GM19467 (cell line): ENCODE data around the gene ENO2.
"Not testable (repeated sequence)": the region's sequence is repeated elsewhere in the genome, so short reads cannot be mapped to it uniquely, and the experiment has no call there.

Source experiments
- ATAC-seq: cut with Tn5 transposase; IDR thresholded peaks from one replicate; pipeline ENCODE4 v1.9.1; 2021; ENCODE audit warnings: mild to moderate bottlenecking, moderate library complexity; ENCODE audit not compliant: unreplicated experiment

ENO2 gene

DNA sequence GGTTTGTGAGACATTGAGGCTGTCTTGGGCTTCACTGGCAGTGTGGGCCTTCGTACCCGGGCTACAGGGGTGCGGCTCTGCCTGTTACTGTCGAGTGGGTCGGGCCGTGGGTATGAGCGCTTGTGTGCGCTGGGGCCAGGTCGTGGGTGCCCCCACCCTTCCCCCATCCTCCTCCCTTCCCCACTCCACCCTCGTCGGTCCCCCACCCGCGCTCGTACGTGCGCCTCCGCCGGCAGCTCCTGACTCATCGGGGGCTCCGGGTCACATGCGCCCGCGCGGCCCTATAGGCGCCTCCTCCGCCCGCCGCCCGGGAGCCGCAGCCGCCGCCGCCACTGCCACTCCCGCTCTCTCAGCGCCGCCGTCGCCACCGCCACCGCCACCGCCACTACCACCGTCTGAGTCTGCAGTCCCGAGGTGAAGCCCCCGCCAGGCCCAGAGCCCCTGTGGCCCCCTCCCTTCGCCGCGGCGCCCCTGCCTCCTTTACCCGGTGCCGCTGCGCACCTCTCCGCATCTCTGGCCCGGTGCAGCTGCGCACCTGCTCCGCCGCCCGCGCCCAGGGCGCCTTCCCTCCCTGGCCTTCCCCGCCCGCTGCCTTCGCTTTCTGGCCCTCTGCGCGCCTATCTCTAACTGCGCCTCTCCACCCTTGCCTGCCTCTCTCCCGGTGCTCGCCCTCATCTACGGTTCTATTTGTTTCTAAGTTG is at the start of gene ENO2:
ENO2 (plus strand) TSS at position 335 of the 701 bp plus-strand sequence. CDS start 1,253 bp downstream, outside the sequence.
- ATAC-seq, result no peak

DNA sequence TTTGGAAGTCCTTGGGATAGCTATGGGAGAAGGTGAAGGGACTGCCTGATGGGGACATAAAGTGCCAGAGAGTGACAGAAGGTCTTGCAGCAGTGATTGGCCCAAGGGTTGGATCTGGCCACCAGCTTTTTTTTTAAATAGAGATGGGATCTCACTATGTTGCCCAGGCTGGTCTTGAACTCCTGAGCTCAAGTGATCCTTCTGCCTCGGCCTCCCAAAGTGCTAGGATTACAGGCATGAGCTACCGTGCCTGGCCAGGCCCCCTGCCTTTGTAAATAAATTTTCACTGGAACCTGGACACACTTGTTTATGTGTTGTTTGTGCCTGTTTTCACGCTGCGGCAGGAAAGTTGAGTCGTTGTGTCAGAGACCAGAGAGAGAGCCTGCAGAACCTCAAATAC is 49.1 kb upstream of the ENO2 start:
- ATAC-seq, result not testable (repeated sequence)

DNA sequence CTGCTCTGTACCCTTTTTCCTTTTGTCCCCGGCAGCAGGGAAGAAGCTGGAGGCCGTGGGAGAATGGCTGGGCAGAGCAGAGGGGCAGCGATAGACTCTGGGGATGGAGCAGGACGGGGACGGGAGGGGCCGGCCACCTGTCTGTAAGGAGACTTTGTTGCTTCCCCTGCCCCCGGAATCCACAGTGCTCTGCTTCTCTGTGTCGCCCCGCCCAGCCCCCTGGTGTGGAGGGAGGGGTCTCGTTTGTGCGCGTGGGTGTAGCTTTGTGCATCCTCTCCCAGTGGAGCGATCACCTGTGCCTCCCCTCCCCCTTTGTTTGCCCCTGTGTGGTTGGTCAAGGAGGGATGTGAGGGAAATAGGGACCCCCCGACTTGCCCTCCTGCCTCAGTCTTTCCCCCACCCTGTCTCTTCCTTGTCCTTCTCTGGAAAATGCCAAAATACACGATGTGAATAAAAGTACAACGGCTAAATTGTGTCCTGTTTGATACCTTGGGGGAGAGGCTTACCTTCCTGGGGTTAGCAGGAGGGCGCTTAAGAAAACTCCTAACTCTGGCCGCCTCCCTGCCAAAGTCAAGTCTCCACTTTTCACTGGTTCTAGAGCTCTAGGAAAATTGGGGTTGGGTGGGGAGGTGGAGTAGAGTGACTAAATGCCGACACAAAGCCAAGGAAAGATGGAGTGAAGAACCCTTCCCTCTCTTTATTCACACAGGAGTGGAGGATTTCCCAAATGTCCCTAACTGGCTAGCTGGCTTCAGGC is 48.0 kb upstream of the ENO2 start:
- ATAC-seq, result no peak

DNA sequence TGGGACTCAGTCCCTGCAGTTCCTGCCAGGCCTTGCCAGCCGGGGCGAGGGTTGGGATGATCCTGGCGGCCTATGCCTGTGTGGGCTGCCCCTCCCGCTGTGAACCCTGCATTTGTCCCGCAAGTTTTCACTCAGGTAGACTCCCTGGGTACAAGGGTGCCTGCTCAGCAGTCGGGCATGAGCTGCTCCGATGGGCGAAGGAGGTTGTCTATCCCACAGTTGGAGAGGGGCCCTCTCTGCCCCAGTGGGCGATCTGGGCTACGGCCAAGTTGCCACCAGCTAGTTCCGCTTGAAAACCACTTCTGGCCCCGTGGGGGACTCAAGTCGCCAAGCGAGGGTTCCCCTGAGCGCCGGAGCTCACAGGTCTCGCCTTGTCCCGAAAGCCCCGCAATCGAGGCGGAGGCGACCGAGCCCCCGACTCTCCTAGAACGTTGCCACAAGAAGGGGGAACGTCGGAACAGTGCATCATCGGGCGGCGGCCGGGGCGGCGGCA is 47.4 kb upstream of the ENO2 start:
- peak; percentile 2 for ATAC-seq

DNA sequence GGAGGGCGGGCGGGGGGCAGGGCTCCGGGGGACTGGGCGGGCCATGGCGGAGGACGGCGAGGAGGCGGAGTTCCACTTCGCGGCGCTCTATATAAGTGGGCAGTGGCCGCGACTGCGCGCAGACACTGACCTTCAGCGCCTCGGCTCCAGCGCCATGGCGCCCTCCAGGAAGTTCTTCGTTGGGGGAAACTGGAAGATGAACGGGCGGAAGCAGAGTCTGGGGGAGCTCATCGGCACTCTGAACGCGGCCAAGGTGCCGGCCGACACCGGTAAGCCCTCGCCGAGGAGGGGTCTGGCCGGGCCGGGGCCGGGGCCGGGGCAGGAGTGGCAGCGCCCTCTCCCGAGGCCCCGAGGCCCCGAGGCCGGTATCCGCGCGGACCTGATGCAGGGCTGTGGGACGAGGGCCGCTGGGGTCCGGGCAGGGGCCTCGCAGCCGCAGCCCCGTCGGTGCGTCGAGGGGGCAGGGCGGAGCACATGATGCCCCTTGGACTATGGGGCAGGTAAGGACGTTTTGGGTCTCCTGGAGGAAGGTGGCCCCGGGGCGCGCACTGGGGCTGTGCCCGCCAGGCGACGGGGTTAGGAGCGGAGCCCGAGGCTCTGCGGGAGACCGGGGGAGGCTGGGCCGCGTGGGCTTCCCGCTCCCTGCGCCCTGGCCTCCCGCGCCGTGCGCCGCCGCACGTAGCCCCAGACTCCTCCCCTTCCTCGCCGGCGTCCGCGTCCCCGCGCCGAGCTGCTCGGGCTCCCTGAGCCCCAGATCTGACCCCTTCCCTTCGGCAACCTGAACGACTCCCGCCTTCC is 46.8 kb upstream of the ENO2 start, which contains the start of gene TPI1:
TPI1 (plus strand) TSS at position 119 of the 798 bp plus-strand sequence; CDS start at position 155, 36 bp downstream.
- peak; percentile 46 for ATAC-seq

DNA sequence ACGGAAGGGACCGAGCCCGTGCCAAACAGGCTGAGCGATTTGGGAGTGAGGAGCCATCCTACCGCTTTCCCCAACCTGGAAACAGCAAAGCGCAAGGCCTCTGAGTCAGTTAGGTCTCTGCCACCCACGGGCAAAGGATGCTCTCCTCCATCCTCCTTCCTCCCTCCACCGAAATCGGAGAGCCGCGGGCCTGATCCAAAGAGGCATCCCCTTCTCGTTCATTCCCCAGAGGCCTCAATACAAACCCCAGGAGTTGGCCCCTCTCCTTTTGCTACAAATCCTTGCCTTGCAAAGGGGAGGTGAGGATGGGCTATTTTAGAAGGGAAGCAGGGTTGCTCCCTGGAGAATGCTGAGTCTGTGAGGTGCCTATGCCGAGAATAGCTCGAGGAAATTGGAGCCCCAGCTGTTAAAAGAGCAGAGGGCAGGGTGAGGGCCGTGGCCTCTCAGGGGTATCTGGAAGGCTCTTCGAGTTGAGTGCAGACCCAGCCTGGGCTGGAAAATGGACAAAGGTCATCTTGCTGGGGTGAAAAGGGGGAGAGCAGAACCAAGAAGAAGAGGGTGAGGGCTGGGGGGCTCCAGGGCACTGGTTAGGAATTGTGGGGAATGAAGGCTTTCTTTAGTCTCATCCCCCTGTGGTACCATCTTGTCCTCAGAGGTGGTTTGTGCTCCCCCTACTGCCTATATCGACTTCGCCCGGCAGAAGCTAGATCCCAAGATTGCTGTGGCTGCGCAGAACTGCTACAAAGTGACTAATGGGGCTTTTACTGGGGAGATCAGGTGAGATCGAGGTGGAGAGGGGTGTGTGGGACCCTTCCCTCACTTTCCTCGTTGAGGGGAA is 46.0 kb upstream of the ENO2 start:
- no peak for ATAC-seq

DNA sequence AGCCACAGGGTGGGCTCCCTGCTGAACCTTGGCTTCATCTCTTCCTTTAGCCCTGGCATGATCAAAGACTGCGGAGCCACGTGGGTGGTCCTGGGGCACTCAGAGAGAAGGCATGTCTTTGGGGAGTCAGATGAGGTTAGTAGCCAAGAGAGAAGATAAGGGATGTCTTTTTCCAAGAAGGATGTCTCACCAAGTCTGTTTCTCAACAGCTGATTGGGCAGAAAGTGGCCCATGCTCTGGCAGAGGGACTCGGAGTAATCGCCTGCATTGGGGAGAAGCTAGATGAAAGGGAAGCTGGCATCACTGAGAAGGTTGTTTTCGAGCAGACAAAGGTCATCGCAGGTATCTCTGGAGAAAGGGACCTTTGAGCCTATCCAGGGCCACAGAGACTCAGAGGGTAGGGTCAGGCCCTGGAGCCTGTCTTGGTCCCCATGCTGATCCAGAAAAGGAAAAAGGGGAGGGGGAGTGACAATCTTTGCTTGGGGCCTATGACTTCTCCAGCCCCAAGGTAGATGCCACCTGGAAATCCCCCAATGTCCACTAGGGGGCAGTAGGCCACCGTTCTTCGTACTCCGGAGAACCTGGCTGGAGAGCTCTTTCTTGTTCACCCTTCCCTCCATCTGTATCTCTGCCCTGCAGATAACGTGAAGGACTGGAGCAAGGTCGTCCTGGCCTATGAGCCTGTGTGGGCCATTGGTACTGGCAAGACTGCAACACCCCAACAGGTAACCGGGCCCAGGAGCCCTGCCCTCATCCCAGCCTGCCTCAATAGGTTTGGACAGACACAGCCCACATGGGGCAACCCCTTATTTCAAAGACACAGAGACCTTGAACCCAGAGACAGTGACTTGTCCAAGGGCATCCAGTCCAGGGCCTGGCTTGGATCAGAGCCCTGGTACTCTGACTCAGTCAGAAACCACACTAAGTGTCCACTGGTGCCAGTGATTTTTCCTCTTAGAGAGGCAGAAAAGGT is 45.0 kb upstream of the ENO2 start:
- ATAC-seq, result no peak

DNA sequence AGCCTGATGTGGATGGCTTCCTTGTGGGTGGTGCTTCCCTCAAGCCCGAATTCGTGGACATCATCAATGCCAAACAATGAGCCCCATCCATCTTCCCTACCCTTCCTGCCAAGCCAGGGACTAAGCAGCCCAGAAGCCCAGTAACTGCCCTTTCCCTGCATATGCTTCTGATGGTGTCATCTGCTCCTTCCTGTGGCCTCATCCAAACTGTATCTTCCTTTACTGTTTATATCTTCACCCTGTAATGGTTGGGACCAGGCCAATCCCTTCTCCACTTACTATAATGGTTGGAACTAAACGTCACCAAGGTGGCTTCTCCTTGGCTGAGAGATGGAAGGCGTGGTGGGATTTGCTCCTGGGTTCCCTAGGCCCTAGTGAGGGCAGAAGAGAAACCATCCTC is 44.1 kb upstream of the ENO2 start:
- ATAC-seq, result not testable (repeated sequence)

DNA sequence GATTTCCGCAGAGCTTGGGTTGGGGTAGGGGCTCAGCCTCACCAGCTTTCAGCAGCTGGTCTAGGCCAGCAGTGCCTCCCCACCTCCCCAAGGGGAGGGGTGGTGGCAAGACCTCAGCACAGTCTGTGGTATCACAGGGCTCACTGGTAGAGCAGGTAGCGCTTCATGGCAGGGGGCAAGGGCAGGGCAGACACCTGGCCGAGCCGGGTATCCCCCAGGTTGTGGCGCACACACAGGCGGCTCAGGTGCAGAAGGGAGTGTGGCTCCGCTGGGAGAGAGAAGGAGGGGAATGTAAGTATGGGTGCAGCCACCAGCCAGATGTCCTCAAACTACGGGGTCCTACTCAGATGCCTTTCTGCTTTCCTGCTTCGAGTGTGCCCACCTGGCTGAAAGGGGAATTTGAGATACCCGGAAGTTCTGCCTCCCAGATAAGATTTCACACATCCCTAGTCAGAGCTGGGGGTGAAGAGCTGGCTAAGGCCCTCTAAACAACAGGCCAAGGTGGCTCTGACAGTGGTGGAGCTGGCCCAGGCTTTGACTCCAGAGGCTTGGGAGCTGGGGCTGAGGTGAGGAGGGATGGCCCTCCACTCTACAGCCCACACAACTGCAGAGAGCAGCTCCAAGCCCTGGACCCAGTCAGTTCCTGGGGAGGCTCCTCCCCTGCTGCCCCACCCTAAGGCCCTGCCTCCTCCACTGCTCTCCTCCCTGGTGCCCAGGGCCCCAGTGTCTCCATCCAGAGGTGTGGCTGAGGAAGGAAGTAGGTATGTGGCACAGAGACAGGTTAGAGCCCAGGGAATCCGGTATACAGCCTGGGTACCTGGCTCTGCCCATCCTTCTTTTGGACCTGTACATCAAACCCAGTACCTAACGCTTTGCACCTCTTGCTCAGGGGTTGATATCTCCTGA is 43.1 kb upstream of the ENO2 start:
- no peak for ATAC-seq

DNA sequence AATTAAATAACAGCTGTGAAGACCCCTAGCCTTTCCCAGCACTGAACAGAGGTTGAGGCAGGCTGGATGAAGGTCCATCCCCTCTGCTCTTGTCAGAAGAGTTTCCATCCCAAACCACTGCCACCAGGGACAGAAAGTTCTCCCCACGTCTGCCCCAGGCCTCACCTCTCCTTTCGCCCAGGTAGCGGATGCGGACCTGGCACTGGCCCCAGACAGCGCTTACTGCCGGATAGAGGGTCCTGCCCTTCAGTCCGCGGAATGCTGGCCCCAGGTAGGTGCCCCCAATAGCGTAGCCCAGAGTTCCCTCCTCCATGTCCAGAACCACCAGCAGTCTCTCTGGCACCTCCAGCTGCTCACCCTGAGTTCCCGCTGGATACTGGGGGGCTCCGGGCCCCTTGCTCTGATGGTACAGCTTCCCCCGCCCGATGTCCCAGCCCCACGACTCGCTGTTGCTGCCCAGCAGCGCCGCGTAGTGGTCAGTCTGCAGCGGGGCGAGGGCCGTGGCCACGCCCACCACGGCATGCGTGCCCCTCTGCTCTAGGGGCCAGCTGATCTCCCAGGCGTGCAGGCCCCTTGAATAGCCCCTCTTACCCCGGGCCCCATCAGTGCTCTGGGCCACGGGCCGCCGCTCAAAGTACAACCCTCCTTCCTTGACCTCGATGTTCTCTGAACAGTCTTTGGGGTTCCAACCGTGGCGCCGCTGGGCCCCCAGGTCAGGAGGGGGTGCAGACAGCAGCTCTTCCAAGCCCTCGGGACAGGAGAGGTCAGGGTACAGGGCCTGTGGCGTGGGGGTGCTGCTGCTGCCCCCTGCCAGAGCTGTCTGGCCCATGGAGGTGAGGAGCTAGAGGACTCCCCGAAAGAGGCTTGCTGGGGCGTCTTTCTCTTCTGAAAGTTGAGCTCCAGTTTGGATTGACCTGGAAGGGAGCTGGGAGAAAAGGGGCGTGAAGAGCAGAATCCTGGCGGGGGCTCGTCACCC is 42.0 kb upstream of the ENO2 start:
- no peak for ATAC-seq

DNA sequence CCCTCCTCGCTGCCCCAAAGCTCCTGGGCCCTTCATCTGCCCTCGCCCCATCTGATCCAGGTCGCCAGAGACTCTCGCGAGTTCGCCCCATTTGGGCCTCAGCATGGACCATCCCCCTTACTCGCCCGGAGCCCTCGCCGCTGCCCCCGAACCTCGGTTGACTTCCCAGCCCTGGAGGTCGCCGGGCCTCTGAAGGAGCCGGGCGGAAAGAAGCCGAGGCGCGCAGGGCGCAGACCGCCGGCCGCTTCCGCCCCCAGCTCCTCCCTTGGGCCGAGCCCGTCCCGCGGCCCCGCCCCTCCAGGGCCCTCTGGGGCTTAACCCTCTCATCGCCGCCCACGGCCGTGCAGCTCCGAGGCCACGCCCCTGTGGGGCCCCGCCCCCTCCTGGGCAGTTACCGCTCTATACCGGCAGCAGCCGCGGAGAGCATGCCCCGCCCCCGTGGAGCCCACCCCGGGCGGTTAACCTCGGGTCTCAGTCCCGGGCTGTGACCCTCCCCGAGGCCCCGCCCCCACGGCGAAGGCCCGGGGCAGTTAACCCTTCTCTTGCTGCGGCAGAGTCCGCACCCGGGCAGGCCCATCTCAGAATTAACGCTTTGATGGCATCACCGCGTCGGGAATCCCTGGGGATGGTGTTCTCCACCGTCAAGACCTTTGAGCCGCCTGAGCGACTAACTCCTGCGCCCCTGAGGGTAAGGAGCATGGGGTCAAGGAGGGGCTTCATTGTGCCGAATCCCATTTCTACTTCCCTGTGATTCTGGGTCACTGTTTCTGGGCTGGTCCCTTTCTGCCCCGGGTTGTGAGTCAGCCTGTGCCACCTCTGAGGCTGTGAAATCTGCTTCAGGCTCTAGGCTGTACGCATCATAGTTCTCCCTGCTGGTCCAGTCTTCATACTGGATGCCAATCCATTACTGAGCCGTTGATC is 41.0 kb upstream of the ENO2 start, which contains the start of gene SPSB2:
SPSB2 (minus strand) TSS at position 210 of the 921 bp plus-strand sequence. CDS start 402 bp downstream, outside the sequence.
- ATAC-seq, result peak; percentile 71

DNA sequence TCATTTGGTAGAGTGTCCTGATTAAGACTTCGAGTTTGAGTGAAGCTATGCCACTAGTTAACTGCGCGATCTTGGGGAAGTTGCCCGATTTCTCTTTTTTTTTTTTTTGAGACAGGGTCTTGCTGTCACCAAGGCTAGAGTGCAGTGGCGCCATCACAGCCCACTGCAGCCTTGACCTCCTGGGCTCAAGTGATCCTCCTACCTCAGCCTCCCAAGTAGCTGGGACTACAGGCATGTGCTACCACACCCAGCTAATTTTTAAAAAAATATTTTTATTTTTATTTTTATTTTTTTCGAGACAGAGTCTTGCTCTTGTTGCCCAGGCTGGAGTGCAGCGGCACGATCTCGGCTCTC is 40.4 kb upstream of the ENO2 start:
- not testable (repeated sequence) for ATAC-seq

DNA sequence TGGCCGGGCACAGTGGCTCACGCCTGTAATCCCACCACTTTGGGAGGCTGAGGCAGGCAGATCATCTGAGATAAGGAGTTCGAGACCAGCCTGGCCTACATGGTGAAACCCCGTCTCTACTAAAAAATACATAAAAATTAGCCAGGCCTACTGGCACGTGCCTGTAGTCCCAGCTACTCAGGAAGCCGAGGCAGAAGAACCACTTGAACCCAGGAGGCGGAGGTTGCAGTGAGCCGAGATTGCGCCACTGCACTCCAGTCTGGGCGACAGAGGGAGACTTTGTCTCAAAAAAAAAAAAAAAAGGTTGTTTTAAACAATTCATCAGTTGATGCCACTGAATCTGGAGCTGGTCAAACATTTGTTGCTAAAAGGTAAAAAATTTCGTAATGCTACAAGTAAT is 34.6 kb upstream of the ENO2 start:
- not testable (repeated sequence) for ATAC-seq

DNA sequence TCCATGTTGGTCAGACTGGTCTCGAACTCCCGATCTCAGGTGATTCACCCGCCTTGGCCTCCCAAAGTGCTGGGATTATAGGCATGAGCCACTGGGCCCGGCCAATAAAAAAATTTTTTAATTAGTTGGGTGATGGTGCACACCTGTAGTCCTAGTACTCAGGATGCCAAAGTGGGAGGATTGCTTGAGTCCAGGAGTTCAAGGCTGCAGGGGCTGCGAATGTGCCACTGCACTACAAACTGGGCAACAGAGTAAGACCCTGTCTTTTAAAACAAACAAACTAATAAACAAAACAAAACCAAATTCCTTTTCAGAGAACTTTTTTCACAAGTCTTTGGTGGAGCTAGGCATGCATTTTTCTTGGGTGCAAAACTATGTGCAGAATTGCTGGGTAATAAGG is 31.1 kb upstream of the ENO2 start:
- no peak for ATAC-seq

DNA sequence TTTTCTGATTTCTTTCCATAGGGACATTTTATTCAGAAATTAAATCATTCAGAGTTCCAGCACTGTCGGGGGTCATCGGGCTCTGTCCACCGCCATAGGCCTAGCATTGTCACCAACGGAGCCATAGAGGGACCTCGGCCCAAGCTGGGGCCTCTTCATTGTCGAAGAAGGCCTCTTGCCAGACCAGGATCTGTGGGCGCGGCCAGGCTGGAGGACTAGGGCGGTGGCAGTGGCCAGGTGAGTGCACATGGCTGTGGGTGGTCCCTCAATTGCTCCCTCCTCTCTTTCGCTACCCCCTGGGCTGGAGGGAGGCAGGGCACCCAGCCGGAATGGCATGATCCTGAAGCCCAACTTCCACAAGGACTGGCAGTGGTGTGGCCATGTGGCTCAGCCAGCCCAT is 30.7 kb upstream of the ENO2 start:
- no peak for ATAC-seq

DNA sequence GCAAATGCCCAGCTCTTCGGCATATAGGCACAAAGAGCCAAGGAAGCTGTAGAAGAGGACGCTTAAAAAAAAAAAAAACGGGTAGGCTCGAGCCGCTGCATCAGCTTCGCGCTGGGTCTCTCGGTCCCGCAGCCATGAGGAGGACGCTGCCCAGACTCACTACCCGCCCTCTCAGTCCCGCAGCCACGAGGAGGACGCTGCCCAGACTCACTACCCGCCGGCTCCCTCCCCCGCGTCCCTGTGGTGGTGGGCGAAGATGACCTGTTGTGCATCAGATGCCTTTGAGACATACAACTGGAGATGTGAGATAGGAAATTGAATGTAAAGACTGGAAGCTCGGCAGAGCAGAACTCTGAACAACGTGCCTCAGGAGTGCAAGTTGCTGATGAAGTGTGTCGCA is 29.8 kb upstream of the ENO2 start:
- no peak for ATAC-seq
